Measurements from ENCODE around the gene UNK.

Gene UNK

GRCh38 chr17:75821552-75821951 is 36.9 kb downstream of the UNK start:
- no peak for DNase-seq (ENCODE audit: low read depth)
- no peak overlapping the region for H3K4me3 ChIP-seq (ENCODE audit: low read length)
- no peak for TF ChIP-seq CTCF (IDR thresholded peaks at IDR 0.05; ENCODE audit: insufficient read depth, low read depth, low read length, missing control alignments)

DNA sequence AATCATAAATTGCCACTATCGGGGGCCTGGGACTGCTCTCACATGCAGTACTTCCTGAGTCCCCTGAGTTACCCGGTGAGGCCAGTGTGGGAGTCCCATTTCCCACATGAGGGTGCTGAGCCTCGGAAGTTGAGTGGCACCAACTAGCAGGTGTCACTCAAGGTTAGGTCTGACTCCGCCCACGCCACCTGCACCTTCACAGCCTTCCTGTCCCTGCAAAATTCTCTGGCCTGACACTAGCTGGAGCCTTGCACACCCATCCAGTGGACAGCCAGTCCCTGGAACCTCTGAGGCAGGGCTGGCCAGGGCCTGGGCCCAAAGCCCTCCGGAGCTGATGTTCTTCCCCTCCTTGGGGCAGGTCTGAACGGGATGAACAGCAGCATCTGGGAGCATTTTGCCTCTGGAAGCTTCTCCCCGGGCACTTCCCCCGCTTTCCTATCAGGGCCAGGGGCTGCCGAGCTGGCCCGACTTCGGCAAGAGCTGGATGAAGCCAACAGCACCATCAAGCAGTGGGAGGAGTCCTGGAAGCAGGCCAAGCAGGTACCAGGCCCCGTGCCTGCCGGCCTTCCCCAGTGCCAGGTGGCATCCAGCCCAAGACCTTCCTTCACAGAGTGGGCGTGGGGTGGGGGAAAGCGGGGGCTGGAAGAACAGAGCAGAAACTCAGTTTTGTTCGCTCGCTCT is 37.7 kb downstream of the UNK start:
- no peak for TF ChIP-seq CTCF (IDR thresholded peaks at IDR 0.05; ENCODE audit: insufficient read depth, low read depth, low read length, missing control alignments)
- no peak for DNase-seq (ENCODE audit: low read depth)

GRCh38 chr17:75822800-75823166 is 38.2 kb downstream of the UNK start:
- H3K4me3 ChIP-seq (ENCODE audit: low read length), result no peak overlapping the region
- DNase-seq (ENCODE audit: low read depth), result no peak
- TF ChIP-seq CTCF (IDR thresholded peaks at IDR 0.05; ENCODE audit: insufficient read depth, low read depth, low read length, missing control alignments), result no peak

More for the DNA sequence above, 37.7 kb downstream of the UNK start:
- H3K4me3 ChIP-seq (ENCODE audit: low read length), result no peak overlapping the region

DNA sequence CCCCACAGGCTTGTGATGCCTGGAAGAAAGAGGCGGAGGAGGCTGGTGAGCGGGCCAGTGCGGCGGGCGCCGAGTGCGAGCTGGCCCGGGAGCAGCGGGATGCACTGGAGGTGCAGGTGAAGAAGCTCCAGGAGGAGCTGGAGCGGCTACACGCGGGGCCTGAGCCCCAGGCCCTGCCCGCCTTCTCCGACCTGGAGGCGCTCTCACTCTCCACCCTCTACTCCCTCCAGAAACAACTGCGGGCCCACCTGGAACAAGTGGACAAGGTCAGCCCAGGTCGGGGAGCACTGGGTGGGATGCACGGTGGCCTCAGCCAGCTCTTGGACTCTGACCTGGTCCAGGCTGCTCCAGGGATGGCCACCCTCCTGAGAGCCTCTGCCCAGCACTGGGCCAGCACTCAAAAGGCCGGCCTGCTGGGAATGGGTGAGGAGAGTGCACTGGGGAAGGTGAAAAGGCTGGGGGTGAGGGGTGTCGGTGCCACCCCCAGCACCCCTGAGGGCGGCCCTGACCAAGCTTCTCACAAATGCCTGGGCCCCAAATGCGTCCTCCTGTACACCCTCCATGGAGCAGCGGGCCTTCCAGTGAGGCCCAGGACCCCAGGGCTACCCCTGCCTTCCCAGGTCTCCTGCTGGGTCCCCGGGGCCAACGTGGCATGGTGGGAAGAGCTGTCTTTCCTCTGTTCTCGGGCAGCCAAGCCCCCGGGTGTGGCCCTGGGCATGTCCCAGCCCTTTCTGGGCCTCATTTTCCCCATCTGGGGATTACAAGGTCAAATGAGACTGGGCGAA is 38.8 kb downstream of the UNK start:
- no peak for DNase-seq (ENCODE audit: low read depth)
- TF ChIP-seq CTCF (IDR thresholded peaks at IDR 0.05; ENCODE audit: insufficient read depth, low read depth, low read length, missing control alignments), result no peak
- H3K4me3 ChIP-seq (ENCODE audit: low read length), result no peak overlapping the region

DNA sequence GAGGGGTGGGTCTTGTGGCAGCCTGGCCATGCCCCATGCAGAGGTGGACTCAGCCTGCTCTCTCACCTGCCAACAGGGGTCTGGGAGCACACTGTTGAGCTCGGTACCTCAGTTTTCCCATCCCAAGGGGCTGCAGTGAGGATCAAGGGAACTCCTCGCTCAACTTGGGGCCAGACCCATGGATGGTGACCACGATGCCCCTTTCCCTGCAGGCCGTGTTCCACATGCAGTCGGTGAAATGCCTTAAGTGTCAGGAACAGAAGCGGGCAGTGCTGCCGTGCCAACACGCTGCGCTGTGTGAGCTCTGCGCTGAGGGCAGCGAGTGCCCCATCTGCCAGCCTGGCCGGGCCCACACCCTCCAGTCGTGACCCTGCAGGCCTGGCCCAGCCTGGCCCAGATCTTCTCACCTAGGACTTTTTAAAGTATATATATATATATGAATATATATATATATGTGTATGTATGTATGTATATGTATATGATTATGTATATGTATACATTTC is 39.5 kb downstream of the UNK start:
- no peak overlapping the region for H3K4me3 ChIP-seq (ENCODE audit: low read length)
- no peak for TF ChIP-seq CTCF (IDR thresholded peaks at IDR 0.05; ENCODE audit: insufficient read depth, low read depth, low read length, missing control alignments)
- DNase-seq (ENCODE audit: low read depth), result no peak

- H3K4me3 ChIP-seq (ENCODE audit: low read length), result no peak overlapping the region
- TF ChIP-seq CTCF (IDR thresholded peaks at IDR 0.05; ENCODE audit: insufficient read depth, low read depth, low read length, missing control alignments), result no peak
Measured at GRCh38 chr17:75824666-75825065, 40.1 kb downstream of the UNK start.

More at GRCh38 chr17:75824666-75825065, 40.1 kb downstream of the UNK start:
- DNase-seq (ENCODE audit: low read depth), result no peak
